Peyer's patch (tissue), 4 donors: ENCODE results near the gene ACVR1. TPM values are rescaled to one million over a fixed set of nuclear protein-coding genes. Genes with fewer than 3 reads are reported as not detected.

Experiments used
- DNase-seq, 3 donors: peaks; one replicate each; pipeline ENCODE4 v3.0.0-alpha.2; 2017 to 2019
- H3K27ac ChIP-seq, 4 donors: fragments of 200-600 bp; sonication (generic); one replicate each; pipeline ENCODE4 v1.5.1; 2016 to 2019
- H3K27me3 ChIP-seq, 2 donors: fragments of 200-600 bp; sonication (generic); one replicate each; pipeline ENCODE4 v1.5.1; 2019
- H3K36me3 ChIP-seq, 3 donors: fragments of 200-600 bp; sonication (generic); one replicate each; pipeline ENCODE4 v1.5.1; 2016 to 2019
- H3K4me1 ChIP-seq, 4 donors: fragments of 200-600 bp; sonication (generic); one replicate each; pipeline ENCODE4 v1.5.1; 2016 to 2019
- H3K4me3 ChIP-seq, 4 donors: fragments of 200-600 bp; sonication (generic); 1 replicate in 3 of 4; 2 replicates in 1 of 4; pipeline ENCODE4 v1.5.1; 2016 to 2019; ENCODE audit warnings: mild to moderate bottlenecking in 1 of 4
- H3K9me3 ChIP-seq, 4 donors: fragments of 200-600 bp; sonication (generic); one replicate each; pipeline ENCODE4 v1.5.1; 2016 to 2019; ENCODE audit warnings: mild to moderate bottlenecking in 1 of 4
- CTCF ChIP-seq, 6 experiments: fragments of 450-650 bp in 4 of 6; fragments of 200-600 bp in 2 of 6; sonication (generic) in 1 of 6; IDR thresholded peaks; one replicate each; pipeline ENCODE4 v1.5.1; 2017 to 2019; ENCODE audit warnings: antibody characterized with exemption in 6 of 6, mild to moderate bottlenecking in 3 of 6, moderate library complexity in 1 of 6
- POLR2A ChIP-seq, 2 donors: fragments of 450-650 bp; IDR thresholded peaks; one replicate each; pipeline ENCODE4 v1.5.1; 2017; ENCODE audit warnings: antibody characterized with exemption in 2 of 2, mild to moderate bottlenecking in 2 of 2, moderate library complexity in 2 of 2
- total RNA-seq, 4 donors: library from RNA; depleted of rRNA; stranded (reverse); fragments of >200 nt; gene quantifications; one replicate each; pipeline ENCODE4 v1.1.0, GENCODE V29; 2016

ACVR1 gene
- total RNA-seq, 4 donors from 2014 or later, result 11.8 to 16.5 (median 14.3) TPM

DNA sequence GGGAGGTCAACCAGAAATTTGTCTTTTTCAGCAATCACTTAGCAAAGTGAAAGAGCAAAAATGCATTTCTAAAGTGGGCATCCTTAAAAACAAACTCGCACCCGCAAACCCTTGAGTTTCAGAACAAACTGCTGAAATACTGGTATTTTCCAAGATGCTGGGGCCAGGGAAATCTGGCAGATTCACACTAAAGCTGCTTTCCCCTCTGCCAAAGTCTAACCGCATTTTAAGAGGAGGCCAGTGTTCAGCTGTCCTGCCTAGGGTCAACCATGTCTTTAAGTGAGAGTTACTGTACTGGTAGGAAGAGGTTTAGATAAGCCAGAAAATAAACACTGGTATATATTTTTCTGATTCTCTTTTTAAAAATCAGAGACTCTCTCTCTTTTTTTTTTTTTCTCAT is 55.9 kb downstream of the ACVR1 start:
- no peak for TF ChIP-seq CTCF (IDR thresholded peaks at IDR 0.05)
- TF ChIP-seq POLR2A (IDR thresholded peaks at IDR 0.05), result no peak
- Histone ChIP-seq H3K36me3 (peaks cover 0 to 19% (median 0%) of the 10 kb centered on the region in 3 donors), H3K4me3 (no peak overlapping the region), H3K4me1 (peaks cover 0 to 3% (median 0%) of the 10 kb centered on the region in 4 donors), H3K9me3 (no peaks in the 10 kb centered on the region), H3K27me3 (no peaks in the 10 kb centered on the region), H3K27ac (no peak overlapping the region)
- DNase-seq, result no peak

GRCh38 chr2:157819761-157820160 is 56.4 kb downstream of the ACVR1 start:
- no peak for TF ChIP-seq CTCF (IDR thresholded peaks at IDR 0.05)
- TF ChIP-seq POLR2A (IDR thresholded peaks at IDR 0.05), result no peak
- Histone ChIP-seq H3K9me3 (no peaks in the 10 kb centered on the region), H3K27ac (no peak overlapping the region), H3K27me3 (no peaks in the 10 kb centered on the region), H3K4me1 (peaks cover 0 to 3% (median 0%) of the 10 kb centered on the region in 4 donors), H3K4me3 (no peak overlapping the region), H3K36me3 (peaks cover 0 to 19% (median 0%) of the 10 kb centered on the region in 3 donors)
- DNase-seq, result no peak

- H3K27me3 ChIP-seq, result no peaks in the 10 kb centered on the region
- H3K4me1 ChIP-seq, result peaks cover 0 to 3% (median 0%) of the 10 kb centered on the region in 4 donors
- peaks cover 0 to 19% (median 0%) of the 10 kb centered on the region in 3 donors for H3K36me3 ChIP-seq
- H3K27ac ChIP-seq, result no peak overlapping the region
- H3K4me3 ChIP-seq, result no peak overlapping the region
- no peaks in the 10 kb centered on the region for H3K9me3 ChIP-seq
- DNase-seq, result no peak
- TF ChIP-seq CTCF (IDR thresholded peaks at IDR 0.05) (no peak), POLR2A (IDR thresholded peaks at IDR 0.05) (no peak)
Measured at GRCh38 chr2:157818227-157818626, 57.9 kb downstream of the ACVR1 start.

DNA sequence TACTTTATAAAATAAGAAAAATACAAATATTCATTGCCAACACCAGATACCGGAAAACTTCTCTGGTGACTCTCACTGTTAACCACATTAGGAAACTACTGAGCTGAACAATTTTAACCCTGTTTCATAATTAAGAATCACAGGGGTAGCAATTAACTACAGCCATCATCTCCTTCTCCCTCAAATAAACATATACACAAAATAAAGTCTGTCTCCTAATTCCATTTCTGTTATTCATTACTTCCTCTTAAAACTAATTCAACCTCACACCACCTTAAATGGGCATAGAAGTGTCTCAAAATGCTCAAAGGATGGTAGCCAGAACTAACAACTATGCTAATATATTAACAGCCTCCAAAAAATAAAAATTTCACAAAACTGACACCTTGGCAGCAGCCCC is 60.7 kb downstream of the ACVR1 start:
- no peak overlapping the region for H3K4me3 ChIP-seq
- TF ChIP-seq CTCF (IDR thresholded peaks at IDR 0.05) (no peak), POLR2A (IDR thresholded peaks at IDR 0.05) (no peak)
- no peaks in the 10 kb centered on the region for H3K4me1 ChIP-seq
- no peak overlapping the region for H3K27ac ChIP-seq
- peaks cover 0 to 19% (median 0%) of the 10 kb centered on the region in 3 donors for H3K36me3 ChIP-seq
- no peaks in the 10 kb centered on the region for H3K27me3 ChIP-seq
- H3K9me3 ChIP-seq, result no peaks in the 10 kb centered on the region
- no peak for DNase-seq

DNA sequence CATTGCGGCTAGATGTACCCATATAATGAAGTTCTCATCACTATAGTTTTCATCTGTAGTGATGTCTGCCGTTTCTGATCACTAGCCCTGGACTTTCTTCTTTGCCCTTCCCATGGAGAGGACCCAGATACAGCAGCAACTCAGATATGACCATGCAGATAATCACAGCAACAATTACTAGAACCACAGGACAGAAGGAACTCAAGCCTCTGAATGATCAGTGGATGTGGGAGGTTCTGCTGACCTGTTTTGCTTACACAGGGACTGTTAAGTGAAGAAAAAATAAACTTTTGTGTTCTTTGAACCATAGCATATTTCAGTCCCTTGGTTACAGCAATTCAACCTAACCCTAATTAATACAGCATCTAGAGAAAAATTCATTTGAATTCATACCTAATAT is 62.7 kb downstream of the ACVR1 start:
- no peak overlapping the region for H3K4me3 ChIP-seq
- H3K27me3 ChIP-seq, result no peaks in the 10 kb centered on the region
- TF ChIP-seq POLR2A (IDR thresholded peaks at IDR 0.05) (no peak), CTCF (IDR thresholded peaks at IDR 0.05) (no peak)
- no peak overlapping the region for H3K27ac ChIP-seq
- no peaks in the 10 kb centered on the region for H3K4me1 ChIP-seq
- no peaks in the 10 kb centered on the region for H3K9me3 ChIP-seq
- peaks cover 0 to 19% (median 0%) of the 10 kb centered on the region in 3 donors for H3K36me3 ChIP-seq
- DNase-seq, result no peak

DNA sequence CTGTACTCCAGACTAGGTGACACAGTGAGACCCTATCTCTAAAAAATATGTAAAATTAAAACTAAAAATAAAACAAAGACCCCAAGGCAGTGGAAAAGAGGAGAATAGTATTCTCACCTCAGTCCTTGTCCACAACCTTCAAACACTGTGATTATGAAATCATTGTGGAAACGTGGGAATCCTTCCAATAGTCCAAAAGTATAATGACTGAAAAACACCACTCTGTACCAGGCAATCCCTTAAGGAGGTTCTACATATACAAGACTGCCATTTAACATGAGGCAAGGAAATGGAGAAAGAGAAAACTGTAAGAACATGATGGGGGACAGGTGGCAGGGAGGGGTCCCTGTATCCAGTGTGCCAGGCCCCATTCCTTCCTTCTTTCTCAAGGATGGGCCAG is 66.1 kb downstream of the ACVR1 start:
- no peak for DNase-seq
- Histone ChIP-seq H3K27me3 (no peaks in the 10 kb centered on the region), H3K4me1 (no peaks in the 10 kb centered on the region), H3K36me3 (no peaks in the 10 kb centered on the region), H3K9me3 (no peaks in the 10 kb centered on the region), H3K4me3 (no peak overlapping the region), H3K27ac (no peak overlapping the region)
- TF ChIP-seq CTCF (IDR thresholded peaks at IDR 0.05), result no peak
- TF ChIP-seq POLR2A (IDR thresholded peaks at IDR 0.05), result no peak
